Skeletal muscle satellite cell (primary cell): ENCODE measurements around the gene MAML2.

Experiments
- H3K27me3 ChIP-seq: 2 replicates; pipeline ENCODE4 v1.7.0; 2013; ENCODE audit warnings: low read length; ENCODE audit not compliant: control insufficient read depth, insufficient read depth
- H3K36me3 ChIP-seq: 2 replicates; pipeline ENCODE4 v1.7.0; 2013; ENCODE audit warnings: mild to moderate bottlenecking, control low read depth, low read length; ENCODE audit not compliant: insufficient read depth
- H3K4me1 ChIP-seq: 2 replicates; pipeline ENCODE4 v1.7.0; 2013; ENCODE audit warnings: low read length; ENCODE audit not compliant: control insufficient read depth, insufficient read depth
- H3K4me2 ChIP-seq: 2 replicates; pipeline ENCODE4 v1.7.0; 2013; ENCODE audit warnings: mild to moderate bottlenecking, low read length
- H3K4me3 ChIP-seq: 2 replicates; pipeline ENCODE4 v1.7.0; 2013; ENCODE audit warnings: low read length
- H3K9ac ChIP-seq: 2 replicates; pipeline ENCODE4 v1.7.0; 2013; ENCODE audit warnings: mild to moderate bottlenecking, low read depth, low read length, moderate library complexity
- H3K9me3 ChIP-seq: replicated peaks from 2 replicates; pipeline ENCODE4 v1.7.0; 2013; ENCODE audit warnings: mild to moderate bottlenecking, control low read depth, low read length

Gene MAML2

DNA sequence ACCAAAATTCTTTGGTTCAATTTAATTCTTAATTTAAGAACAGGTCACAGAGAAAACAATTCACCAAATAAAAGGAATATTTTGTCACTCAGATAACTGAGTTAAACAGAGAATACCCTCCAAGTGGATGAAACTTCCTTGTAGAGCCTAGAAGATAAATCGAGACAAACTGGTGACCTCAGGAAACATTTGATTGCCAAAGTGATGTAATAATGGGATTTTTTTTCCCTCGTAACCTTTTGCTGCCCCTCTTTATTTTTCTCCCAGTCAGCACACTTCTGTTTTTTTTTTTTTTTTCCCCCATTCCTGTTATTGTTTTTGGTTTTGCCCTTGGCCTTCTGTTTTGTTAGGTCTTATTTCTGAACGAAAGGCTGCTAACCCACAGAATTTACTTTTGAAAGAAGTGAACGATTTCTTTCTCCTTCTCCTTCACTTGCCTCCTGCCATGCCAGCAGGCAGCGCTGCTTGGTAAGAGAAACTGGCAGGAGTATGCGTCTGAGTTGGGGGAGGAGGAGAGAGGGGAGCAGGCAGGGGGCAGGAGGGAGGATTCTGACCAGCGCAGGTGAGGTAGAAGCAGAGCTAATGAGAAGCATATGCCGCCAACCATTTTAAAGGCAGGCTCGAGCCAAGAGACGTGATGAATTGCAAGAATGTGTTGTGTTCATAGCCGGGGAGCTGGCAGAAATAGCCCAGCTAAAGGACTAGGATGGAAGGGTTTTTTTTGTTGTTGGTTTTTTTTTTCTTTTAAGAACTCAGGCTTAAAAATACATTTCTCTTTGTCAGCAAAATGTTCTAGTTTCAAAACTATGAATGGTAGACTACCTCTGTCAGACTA lies 297.2 kb downstream of the MAML2 start:
- peak overlapping the region; percentile 64 for H3K4me2 ChIP-seq
- peak overlapping the region; percentile 41 for H3K4me3 ChIP-seq
- no peaks in the 10 kb centered on the region for H3K27me3 ChIP-seq
- peaks cover 5% of the 10 kb centered on the region for H3K36me3 ChIP-seq
- peaks cover 7% of the 10 kb centered on the region for H3K4me1 ChIP-seq
- peak overlapping the region; percentile 46 for H3K9ac ChIP-seq
- no peaks in the 10 kb centered on the region for H3K9me3 ChIP-seq

DNA sequence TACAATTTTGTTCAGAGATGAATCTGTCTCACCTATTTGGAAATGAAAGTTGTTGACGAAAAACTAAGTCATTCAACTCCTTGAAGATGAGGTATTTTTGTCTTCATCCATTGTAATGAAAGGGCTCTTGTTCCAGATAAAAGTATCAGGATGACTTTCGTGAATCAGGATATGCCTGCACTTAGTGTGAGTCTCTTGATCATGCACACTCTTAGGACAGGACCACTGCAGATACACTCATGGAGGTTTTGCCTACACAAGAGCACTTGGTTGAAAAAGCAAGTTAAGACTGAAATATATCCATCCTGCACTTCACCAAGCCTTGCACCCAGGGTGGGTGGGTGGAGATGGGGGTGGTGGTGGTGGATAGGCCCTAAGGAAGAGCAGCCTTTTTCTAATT lies 298.2 kb downstream of the MAML2 start:
- Histone ChIP-seq H3K27me3 (no peaks in the 10 kb centered on the region), H3K4me3 (no peak overlapping the region), H3K36me3 (peaks cover 5% of the 10 kb centered on the region), H3K4me1 (peaks cover 7% of the 10 kb centered on the region), H3K4me2 (no peak overlapping the region), H3K9me3 (no peaks in the 10 kb centered on the region), H3K9ac (no peak overlapping the region)

- no peaks in the 10 kb centered on the region for H3K9me3 ChIP-seq
- no peak overlapping the region for H3K4me3 ChIP-seq
- peaks cover 7% of the 10 kb centered on the region for H3K4me1 ChIP-seq
- no peaks in the 10 kb centered on the region for H3K27me3 ChIP-seq
- H3K4me2 ChIP-seq, result no peak overlapping the region
- H3K36me3 ChIP-seq, result peaks cover 5% of the 10 kb centered on the region
- H3K9ac ChIP-seq, result no peak overlapping the region
Observed at GRCh38 chr11:96044311-96044710, 298.7 kb downstream of the MAML2 start.

DNA sequence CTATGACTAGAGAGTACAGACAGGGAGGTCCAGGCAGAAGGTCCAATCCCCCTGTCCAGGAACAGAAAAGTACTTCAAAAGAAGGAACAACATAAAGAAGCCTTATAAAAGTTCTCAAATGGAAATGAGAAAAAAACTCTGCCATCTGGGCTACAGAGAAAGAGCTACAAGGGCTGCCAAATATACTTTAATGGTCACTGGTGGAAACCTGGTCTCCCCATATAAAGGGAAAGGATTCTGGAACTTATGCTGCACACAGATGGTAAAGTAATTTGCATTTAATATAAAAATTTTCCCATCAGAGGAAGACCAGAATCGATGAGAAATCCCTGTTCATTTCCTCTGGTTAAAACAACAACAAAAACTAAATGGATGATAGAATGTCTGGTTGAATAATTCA lies 299.7 kb downstream of the MAML2 start:
- H3K27me3 ChIP-seq, result no peaks in the 10 kb centered on the region
- no peaks in the 10 kb centered on the region for H3K9me3 ChIP-seq
- H3K4me2 ChIP-seq, result no peak overlapping the region
- peaks cover 7% of the 10 kb centered on the region for H3K4me1 ChIP-seq
- H3K4me3 ChIP-seq, result no peak overlapping the region
- peaks cover 5% of the 10 kb centered on the region for H3K36me3 ChIP-seq
- no peak overlapping the region for H3K9ac ChIP-seq

GRCh38 chr11:96038046-96038445 lies 304.9 kb downstream of the MAML2 start:
- no peak overlapping the region for H3K4me3 ChIP-seq
- H3K4me2 ChIP-seq, result no peak overlapping the region
- H3K9me3 ChIP-seq, result no peaks in the 10 kb centered on the region
- peaks cover 17% of the 10 kb centered on the region for H3K4me1 ChIP-seq
- no peaks in the 10 kb centered on the region for H3K27me3 ChIP-seq
- no peaks in the 10 kb centered on the region for H3K36me3 ChIP-seq
- no peak overlapping the region for H3K9ac ChIP-seq

DNA sequence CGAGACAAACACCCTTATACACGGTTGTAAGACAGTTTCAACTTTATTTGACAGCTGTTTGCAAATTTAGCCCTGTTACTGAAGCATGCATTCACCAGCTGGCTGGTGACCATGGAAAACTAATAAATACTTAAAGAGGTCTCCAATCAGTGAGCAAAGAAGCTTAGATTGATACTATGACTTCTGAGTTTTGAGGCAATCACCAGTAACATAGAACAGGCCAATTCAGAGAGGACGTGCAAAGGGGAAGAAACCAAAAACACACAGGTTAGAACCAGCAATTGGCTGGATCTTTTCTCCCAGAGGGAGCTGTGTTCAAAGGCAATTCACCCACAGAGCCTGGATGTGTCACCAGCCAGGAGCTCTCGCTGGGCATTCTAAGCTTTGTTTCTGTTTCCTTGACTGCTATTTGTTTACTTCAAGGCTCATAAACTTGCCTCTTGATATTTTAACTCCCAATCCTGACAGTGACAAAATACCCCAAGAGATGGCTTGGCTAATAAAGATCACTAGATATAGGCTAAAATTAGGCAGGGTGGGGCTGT lies 305.5 kb downstream of the MAML2 start:
- no peaks in the 10 kb centered on the region for H3K36me3 ChIP-seq
- peaks cover 17% of the 10 kb centered on the region for H3K4me1 ChIP-seq
- H3K9me3 ChIP-seq, result no peaks in the 10 kb centered on the region
- no peak overlapping the region for H3K9ac ChIP-seq
- H3K27me3 ChIP-seq, result no peaks in the 10 kb centered on the region
- H3K4me3 ChIP-seq, result no peak overlapping the region
- peak overlapping the region; percentile 50 for H3K4me2 ChIP-seq

- Histone ChIP-seq H3K4me3 (no peak overlapping the region), H3K27me3 (no peaks in the 10 kb centered on the region), H3K36me3 (no peaks in the 10 kb centered on the region), H3K9ac (no peak overlapping the region), H3K4me1 (peaks cover 17% of the 10 kb centered on the region), H3K4me2 (peak overlapping the region; percentile 50), H3K9me3 (no peaks in the 10 kb centered on the region)
Observed at GRCh38 chr11:96036863-96037262, 306.1 kb downstream of the MAML2 start.

- Histone ChIP-seq H3K36me3 (no peaks in the 10 kb centered on the region), H3K4me1 (peaks cover 17% of the 10 kb centered on the region), H3K27me3 (no peaks in the 10 kb centered on the region), H3K9me3 (no peaks in the 10 kb centered on the region), H3K4me3 (no peak overlapping the region), H3K4me2 (no peak overlapping the region), H3K9ac (no peak overlapping the region)
Observed at GRCh38 chr11:96035740-96036078, 307.3 kb downstream of the MAML2 start.

DNA sequence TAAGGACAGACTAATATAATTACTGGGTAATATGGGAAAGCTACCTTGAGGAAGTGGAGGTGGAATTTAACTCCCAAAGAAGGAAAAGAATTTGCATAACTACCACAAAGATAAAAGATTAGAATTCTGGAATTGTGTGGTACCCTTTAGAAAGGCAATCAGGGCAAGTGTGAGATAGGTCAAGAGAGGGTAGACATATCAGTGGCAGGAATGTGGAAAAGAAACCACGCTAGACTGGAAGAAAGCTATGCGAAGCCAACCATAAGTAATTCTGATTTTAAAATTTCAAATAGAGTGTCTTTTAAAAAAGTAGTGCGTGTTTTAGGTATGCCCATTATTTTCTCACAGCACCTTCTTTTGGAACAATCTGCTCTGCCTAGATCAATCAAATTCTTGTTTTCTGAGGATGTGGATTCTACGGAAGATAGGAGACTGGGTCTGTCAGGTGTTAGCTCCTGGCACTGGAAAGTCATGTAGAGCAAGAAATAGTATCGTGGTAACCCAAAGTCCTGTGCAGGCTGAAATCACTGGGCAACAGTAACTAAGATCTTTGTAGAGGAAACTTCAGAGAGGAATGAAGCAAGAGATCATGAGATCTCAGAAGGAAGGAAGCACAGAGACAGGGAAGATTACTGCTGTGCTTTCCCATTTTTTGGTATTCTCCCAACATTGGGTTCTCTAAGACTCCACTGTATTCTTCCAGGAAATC lies 307.8 kb downstream of the MAML2 start:
- Histone ChIP-seq H3K27me3 (no peaks in the 10 kb centered on the region), H3K9ac (no peak overlapping the region)

GRCh38 chr11:96033599-96033998 lies 309.4 kb downstream of the MAML2 start:
- Histone ChIP-seq H3K9ac (no peak overlapping the region), H3K9me3 (no peaks in the 10 kb centered on the region), H3K4me1 (peaks cover 17% of the 10 kb centered on the region), H3K27me3 (no peaks in the 10 kb centered on the region), H3K36me3 (no peaks in the 10 kb centered on the region), H3K4me2 (no peak overlapping the region), H3K4me3 (no peak overlapping the region)

More for the DNA sequence above, 307.8 kb downstream of the MAML2 start:
- Histone ChIP-seq H3K36me3 (no peaks in the 10 kb centered on the region), H3K4me2 (no peak overlapping the region), H3K4me1 (peaks cover 17% of the 10 kb centered on the region), H3K9me3 (no peaks in the 10 kb centered on the region), H3K4me3 (no peak overlapping the region)

GRCh38 chr11:96033095-96033494 lies 309.9 kb downstream of the MAML2 start:
- no peaks in the 10 kb centered on the region for H3K36me3 ChIP-seq
- no peaks in the 10 kb centered on the region for H3K9me3 ChIP-seq
- no peak overlapping the region for H3K4me3 ChIP-seq
- no peak overlapping the region for H3K4me2 ChIP-seq
- peaks cover 17% of the 10 kb centered on the region for H3K4me1 ChIP-seq
- no peak overlapping the region for H3K9ac ChIP-seq
- no peaks in the 10 kb centered on the region for H3K27me3 ChIP-seq
